Endothelial cell of umbilical vein (primary cell): ENCODE data around the gene POU2F3. TPM values are rescaled to one million over a fixed set of nuclear protein-coding genes. Genes with fewer than 3 reads are reported as not detected.

Source experiments
- BruUV-seq: library from RNA; stranded (reverse); fragments of 400-500 nt; replicated peaks from 2 replicates; lab custom pipeline; 2021; lab: Mats Ljungman, UMichigan
- CTCF ChIA-PET: fragments of 300-600, 350-600 bp; sonication (Branson Sonifier 250); formaldehyde crosslinking; loops from one replicate; lab custom pipeline; 2021; ENCODE audit warnings: antibody characterized with exemption, inconsistent platforms; lab: Charles Lee
- POLR2A ChIA-PET: fragments of 300-600, 350-600 bp; sonication (Branson Sonifier 250); formaldehyde crosslinking; loops from one replicate; lab custom pipeline; 2021; ENCODE audit warnings: antibody characterized with exemption, inconsistent platforms; lab: Charles Lee
- DNase-seq: peaks from one replicate; pipeline ENCODE4 v3.0.0-alpha.2; 2011; ENCODE audit warnings: low read depth, low spot score
- FAIRE-seq: peaks from 2 replicates; lab custom pipeline; 2011; peaks lifted over from hg19 to GRCh38; lab: Jason Lieb, UNC
- H2AFZ ChIP-seq: 2 replicates; pipeline ENCODE4 v1.6.0; 2012; ENCODE audit warnings: low read depth, low read length, control low read depth, inconsistent platforms
- H3K27ac ChIP-seq: 2 replicates; pipeline ENCODE4 v1.5.1; 2011; ENCODE audit warnings: low read depth, mild to moderate bottlenecking, control low read depth, low read length, moderate library complexity; ENCODE audit not compliant: insufficient read depth
- H3K27me3 ChIP-seq, 2 experiments: 2 replicates each; pipeline versions ENCODE4 v1.6.0 to v1.6.1; 2011; ENCODE audit warnings: low read length in 2 of 2, mixed read lengths in 1 of 2; ENCODE audit not compliant: control insufficient read depth in 2 of 2, insufficient read depth in 2 of 2
- H3K36me3 ChIP-seq, 2 experiments: 2 replicates in 1 of 2; 3 replicates in 1 of 2; pipeline ENCODE4 v1.5.1; 2011; ENCODE audit warnings: low read length in 2 of 2, mild to moderate bottlenecking in 1 of 2, moderate library complexity in 1 of 2; ENCODE audit not compliant: control insufficient read depth in 2 of 2, insufficient read depth in 2 of 2; ENCODE audit errors: extremely low read depth in 1 of 2
- H3K4me1 ChIP-seq: 3 replicates; pipeline ENCODE4 v1.5.1; 2011; ENCODE audit warnings: mild to moderate bottlenecking, low read length; ENCODE audit not compliant: control insufficient read depth, insufficient read depth; ENCODE audit errors: extremely low read depth
- H3K4me2 ChIP-seq: 2 replicates; pipeline ENCODE4 v1.6.1; 2011; ENCODE audit warnings: low read length, control low read depth, mixed read lengths; ENCODE audit not compliant: insufficient read depth
- H3K4me3 ChIP-seq, 3 experiments: fragments of 200-600 bp in 1 of 3; sonication (generic), shearing (Covaris generic) in 1 of 3; replicated peaks in 1 of 3; 2 replicates each; pipeline ENCODE4 v1.5.1; 2011 to 2016; ENCODE audit warnings: control low read depth in 3 of 3, low read length in 3 of 3, mild to moderate bottlenecking in 2 of 3, inconsistent platforms in 1 of 3, low read depth in 1 of 3, moderate library complexity in 1 of 3; ENCODE audit not compliant: insufficient read depth in 1 of 3
- H3K79me2 ChIP-seq: 2 replicates; pipeline ENCODE4 v1.6.0; 2012; ENCODE audit warnings: low read length, inconsistent platforms; ENCODE audit not compliant: control insufficient read depth, insufficient read depth
- H3K9ac ChIP-seq: replicated peaks from 2 replicates; pipeline ENCODE3; 2011; ENCODE audit warnings: low read length, control low read depth; ENCODE audit not compliant: insufficient read depth; ENCODE audit errors: extremely low read depth
- H3K9me1 ChIP-seq: replicated peaks from 3 replicates; pipeline ENCODE4 v1.6.0; 2011; ENCODE audit warnings: mild to moderate bottlenecking, low read length; ENCODE audit not compliant: control insufficient read depth, insufficient read depth; ENCODE audit errors: extremely low read depth
- H3K9me3 ChIP-seq: replicated peaks from 2 replicates; pipeline ENCODE4 v1.5.1; 2012; ENCODE audit warnings: low read length, inconsistent platforms; ENCODE audit not compliant: control insufficient read depth, insufficient read depth
- H4K20me1 ChIP-seq: replicated peaks from 2 replicates; pipeline ENCODE3; 2011; ENCODE audit warnings: mild to moderate bottlenecking, low read length; ENCODE audit not compliant: control insufficient read depth, insufficient read depth; ENCODE audit errors: extremely low read depth
- CTCF ChIP-seq, 2 donors: IDR thresholded peaks; 1 replicate in 1 of 2; 2 replicates in 1 of 2; pipeline ENCODE4 v1.5.1; 2011; ENCODE audit warnings: low read length in 2 of 2, mild to moderate bottlenecking in 2 of 2, moderate library complexity in 2 of 2, control low read depth in 1 of 2, inconsistent platforms in 1 of 2, low read depth in 1 of 2; ENCODE audit not compliant: insufficient read depth in 1 of 2; ENCODE audit errors: extremely low read depth in 1 of 2
- EZH2 ChIP-seq: IDR thresholded peaks from 2 replicates; pipeline ENCODE4 v1.6.1; 2012; ENCODE audit warnings: borderline replicate concordance, low read depth, mild to moderate bottlenecking, moderate library complexity, low read length, inconsistent platforms; ENCODE audit not compliant: severe bottlenecking
- FOS ChIP-seq: IDR thresholded peaks from 2 replicates; pipeline ENCODE4 v1.6.1; 2011; ENCODE audit warnings: mild to moderate bottlenecking, low read length, moderate library complexity, borderline replicate concordance; ENCODE audit not compliant: insufficient read depth
- GATA2 ChIP-seq: IDR thresholded peaks from 2 replicates; pipeline ENCODE4 v1.7.0; 2011; ENCODE audit warnings: low read depth, mild to moderate bottlenecking, moderate library complexity, mixed read lengths, low read length; ENCODE audit not compliant: insufficient read length, insufficient read depth
- JUN ChIP-seq: IDR thresholded peaks from 2 replicates; pipeline ENCODE4 v1.6.1; 2011; ENCODE audit warnings: borderline replicate concordance, low read depth; ENCODE audit not compliant: insufficient read length, insufficient read depth
- MAX ChIP-seq: IDR thresholded peaks from 2 replicates; pipeline ENCODE4 v1.6.1; 2011; ENCODE audit not compliant: insufficient read depth, insufficient read length
- MYC ChIP-seq: IDR thresholded peaks from one replicate; pipeline ENCODE4 v1.6.1; 2011; ENCODE audit warnings: mild to moderate bottlenecking, low read depth, low read length
- POLR2A ChIP-seq: IDR thresholded peaks from 2 replicates; pipeline ENCODE4 v1.6.1; 2012; ENCODE audit warnings: low read depth, mild to moderate bottlenecking, control low read depth, low read length
- POLR2AphosphoS5 ChIP-seq: IDR thresholded peaks from 2 replicates; pipeline ENCODE4 v1.6.1; 2012; ENCODE audit warnings: low read depth, mild to moderate bottlenecking, control low read depth, low read length, moderate library complexity; ENCODE audit not compliant: insufficient read depth
- dilution Hi-C: fragments of 300-500 bp; cut with MboI; formaldehyde crosslinking; loops from one replicate; pipeline ENCODE4 v1.15.0; 2019; ENCODE audit warnings: low sequenced_read_pairs; ENCODE audit not compliant: extremely low pct_ligation_motif_present
- intact Hi-C: fragments of 100-400 bp; cut with micrococcal nuclease; formaldehyde crosslinking; loops from one replicate; pipeline ENCODE4 v1.10.0; 2022
- polyA plus RNA-seq, 4 experiments: library from polyadenylated mRNA; depleted of rRNA in 3 of 4; stranded (reverse) in 3 of 4; unstranded in 1 of 4; fragments of >200 nt; gene quantifications; 2 replicates each; pipeline versions ENCODE4 v1.2.1 to v1.2.3, GENCODE V29; 2011 to 2012; ENCODE audit warnings: missing spikeins in 1 of 4
- total RNA-seq: library from RNA; stranded (reverse); gene quantifications from 2 replicates; pipeline ENCODE4 v1.2.3, GENCODE V29; 2021

POU2F3 gene
- total and polyA plus RNA-seq, 2 donors (not counting 3 experiments of a cell fraction or from before 2014, with no cell fraction given) = 0.06 TPM; not detected in 1

GRCh38 chr11:120261321-120261720 lies 21.4 kb downstream of the POU2F3 start:
- H3K4me3 ChIP-seq = no peak overlapping the region
- no peak for FAIRE-seq
- no peak overlapping the region for H3K27ac ChIP-seq
- DNase-seq = no peak
- no peaks in the 10 kb centered on the region for H4K20me1 ChIP-seq
- H3K4me2 ChIP-seq = no peak overlapping the region
- BruUV-seq = no TSS peak
- H3K27me3 ChIP-seq = peaks cover 6 to 7% of the 10 kb centered on the region in 2 experiments
- H3K9me1 ChIP-seq = no peaks in the 10 kb centered on the region
- CTCF ChIA-PET = interaction anchor here (1.0 kb wide), 1 partner anchor 42 kb away, joined by 3 read pairs; no protein-coding TSS in a partner anchor
- H3K9me3 ChIP-seq = no peaks in the 10 kb centered on the region
- no peak overlapping the region for H2AFZ ChIP-seq
- POLR2A ChIA-PET = no interaction called here
- no peak overlapping the region for H3K9ac ChIP-seq
- no peaks in the 10 kb centered on the region for H3K36me3 ChIP-seq
- intact Hi-C loops = no loop called here
- TF ChIP-seq MAX (no peak), POLR2AphosphoS5 (no peak), POLR2A (no peak), EZH2 (no peak), FOS (no peak), MYC (no peak), JUN (no peak), GATA2 (no peak), CTCF (IDR thresholded peaks at IDR 0.05; ENCODE audit: extremely low read depth in 1 of 2, insufficient read depth in 1 of 2, low read depth in 1 of 2, low read length in 2 of 2) (no peak)
- H3K79me2 ChIP-seq = no peaks in the 10 kb centered on the region
- dilution Hi-C loops = no loop called here
- no peaks in the 10 kb centered on the region for H3K4me1 ChIP-seq
